HG02610 (cell line): ENCODE results near the gene HSPB2.
"Not testable (repeated sequence)": the region's sequence is repeated elsewhere in the genome, so short reads cannot be mapped to it uniquely, and the experiment has no call there.

ENCODE experiments used
- ATAC-seq: cut with Tn5 transposase; IDR thresholded peaks from one replicate; pipeline ENCODE4 v1.9.1; 2021; ENCODE audit warnings: mild to moderate bottlenecking, moderate library complexity; ENCODE audit not compliant: unreplicated experiment

Gene HSPB2

DNA sequence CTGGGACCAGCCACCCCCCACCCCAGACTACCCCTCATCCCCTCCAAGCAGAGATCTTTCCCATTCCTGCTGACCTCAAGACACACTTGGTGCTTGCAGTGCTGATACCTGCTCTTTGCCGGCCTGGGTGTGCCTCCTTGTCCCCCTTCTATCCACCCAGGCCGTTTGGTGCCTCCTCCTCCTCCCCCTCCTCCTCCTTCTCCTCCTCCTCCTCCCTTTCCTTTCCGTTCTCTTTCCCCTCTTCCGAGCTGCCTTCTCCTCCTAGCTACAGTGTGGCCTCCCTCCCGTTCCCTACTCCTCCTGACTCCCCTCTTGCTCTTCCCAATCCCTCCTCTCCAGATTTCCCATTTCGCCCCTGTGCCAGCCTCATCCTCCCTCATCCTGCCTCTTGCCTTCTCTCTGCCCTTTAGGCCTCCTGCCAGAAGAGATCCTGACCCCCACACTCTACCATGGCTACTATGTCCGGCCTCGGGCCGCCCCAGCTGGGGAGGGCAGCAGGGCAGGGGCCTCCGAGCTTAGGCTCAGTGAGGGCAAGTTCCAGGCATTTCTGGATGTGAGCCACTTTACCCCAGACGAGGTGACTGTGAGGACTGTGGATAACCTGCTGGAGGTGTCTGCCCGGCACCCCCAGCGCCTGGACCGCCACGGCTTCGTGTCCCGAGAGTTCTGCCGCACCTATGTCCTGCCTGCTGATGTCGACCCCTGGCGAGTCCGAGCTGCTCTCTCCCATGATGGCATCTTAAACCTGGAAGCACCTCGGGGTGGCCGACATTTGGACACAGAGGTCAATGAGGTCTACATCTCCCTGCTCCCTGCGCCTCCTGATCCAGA, 712 bp downstream of the HSPB2 start:
- ATAC-seq = no peak

- no peak for ATAC-seq
These were observed 1.5 kb downstream of the HSPB2 start for GRCh38 chr11:111913997-111914396.

GRCh38 chr11:111916768-111917167, 4.2 kb downstream of the HSPB2 start:
- no peak for ATAC-seq

GRCh38 chr11:111917312-111917711, 4.8 kb downstream of the HSPB2 start:
- ATAC-seq = no peak

DNA sequence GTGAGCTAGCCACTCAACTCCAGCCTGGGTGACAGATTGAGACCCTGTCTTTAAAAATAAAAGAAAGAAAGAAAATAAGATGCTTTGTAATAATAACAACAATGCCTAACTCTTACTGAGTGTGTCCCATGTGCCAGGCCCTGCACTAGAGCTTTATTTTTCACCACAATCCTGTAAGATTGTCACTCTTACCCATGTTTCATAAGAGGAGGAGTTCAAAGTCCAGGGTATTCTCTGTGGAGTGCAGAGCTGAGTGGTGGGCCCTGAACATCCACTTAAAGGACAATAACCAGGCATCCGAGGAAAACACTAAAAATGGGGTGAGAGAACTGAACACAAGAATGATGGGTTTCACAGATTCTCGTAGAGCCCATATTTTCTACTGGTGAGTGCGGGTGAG, 5.3 kb downstream of the HSPB2 start:
- ATAC-seq = no peak

- ATAC-seq = no peak
These were observed 6.1 kb downstream of the HSPB2 start, which contains the start of gene C11orf52 for GRCh38 chr11:111918390-111919256. C11orf52 (plus strand) TSS chr11:111918913; CDS start chr11:111918973, 60 bp downstream.

GRCh38 chr11:111920908-111921307, 8.4 kb downstream of the HSPB2 start:
- ATAC-seq = no peak

DNA sequence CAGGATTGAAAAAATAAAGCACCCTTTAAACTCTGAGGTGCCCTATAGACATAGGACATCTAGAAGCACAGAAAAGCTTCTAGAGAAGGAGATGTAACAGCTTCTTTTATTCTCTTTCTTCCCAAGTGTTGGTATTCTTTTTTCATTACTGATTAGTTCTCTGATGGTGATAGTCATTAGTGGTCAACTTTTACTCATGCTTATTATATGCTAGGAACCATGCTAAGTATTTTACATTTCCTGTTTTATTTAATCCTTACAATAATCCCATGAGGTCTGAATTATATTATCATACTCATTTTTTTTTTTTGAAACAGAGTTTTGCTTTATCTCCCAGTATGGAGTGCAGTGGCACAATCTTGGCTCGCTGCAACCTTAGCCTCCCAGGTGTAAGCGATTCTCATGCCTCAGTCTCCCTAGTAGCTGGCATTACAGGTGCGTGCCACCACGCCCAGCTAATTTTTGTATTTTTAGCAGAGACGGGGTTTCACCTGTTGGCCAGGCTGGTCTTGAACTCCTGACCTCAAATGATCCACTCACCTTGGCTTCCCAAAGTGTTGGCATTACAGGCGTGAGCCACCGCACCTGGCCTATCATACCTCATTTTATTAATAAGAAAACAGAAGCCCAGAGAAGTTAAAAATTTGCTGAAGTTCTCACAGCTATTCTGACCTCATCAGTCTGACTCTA, 9.2 kb downstream of the HSPB2 start:
- no peak for ATAC-seq

GRCh38 chr11:111922803-111923202, 10.3 kb downstream of the HSPB2 start:
- ATAC-seq = no peak

DNA sequence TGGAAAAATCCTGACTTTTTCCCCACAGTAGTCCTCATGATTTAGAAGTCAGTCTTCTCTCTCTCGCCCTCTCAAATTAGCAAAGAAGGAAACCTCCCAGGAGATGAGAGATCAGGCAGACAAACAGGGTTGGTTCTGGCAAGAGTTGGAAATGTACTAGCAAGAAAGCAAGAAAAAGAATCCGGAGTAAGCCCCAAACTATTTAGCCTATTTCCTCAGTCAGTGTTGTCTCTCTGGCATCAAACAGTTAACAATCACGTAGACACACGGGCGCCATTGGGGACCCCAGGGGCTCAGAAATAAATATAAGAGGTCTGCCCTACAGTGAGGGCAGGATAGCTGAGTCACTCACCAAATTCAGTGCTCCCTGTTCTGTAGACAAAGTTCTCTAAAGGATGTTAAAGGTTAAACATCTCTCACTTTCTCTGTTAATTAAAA, 10.8 kb downstream of the HSPB2 start:
- ATAC-seq = no peak

- ATAC-seq = no peak
These were observed 11.4 kb downstream of the HSPB2 start for GRCh38 chr11:111923951-111924350.

DNA sequence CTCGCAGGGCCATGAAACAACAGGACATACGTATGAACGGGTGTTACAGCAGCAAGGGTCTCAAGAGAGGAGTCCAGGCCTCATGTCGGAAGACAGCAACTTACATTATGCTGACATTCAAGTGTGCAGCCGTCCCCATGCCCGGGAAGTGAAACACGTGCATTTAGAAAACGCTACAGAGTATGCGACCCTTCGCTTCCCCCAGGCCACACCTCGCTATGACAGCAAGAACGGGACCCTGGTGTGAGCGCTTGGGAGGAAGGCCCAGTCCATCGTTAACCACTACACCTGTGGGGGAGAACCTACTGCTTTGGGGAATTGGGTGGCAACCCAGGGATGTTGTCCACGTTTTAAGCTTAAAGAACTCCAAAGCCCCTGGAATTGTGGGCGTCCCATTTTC, 13.4 kb downstream of the HSPB2 start:
- no peak for ATAC-seq

DNA sequence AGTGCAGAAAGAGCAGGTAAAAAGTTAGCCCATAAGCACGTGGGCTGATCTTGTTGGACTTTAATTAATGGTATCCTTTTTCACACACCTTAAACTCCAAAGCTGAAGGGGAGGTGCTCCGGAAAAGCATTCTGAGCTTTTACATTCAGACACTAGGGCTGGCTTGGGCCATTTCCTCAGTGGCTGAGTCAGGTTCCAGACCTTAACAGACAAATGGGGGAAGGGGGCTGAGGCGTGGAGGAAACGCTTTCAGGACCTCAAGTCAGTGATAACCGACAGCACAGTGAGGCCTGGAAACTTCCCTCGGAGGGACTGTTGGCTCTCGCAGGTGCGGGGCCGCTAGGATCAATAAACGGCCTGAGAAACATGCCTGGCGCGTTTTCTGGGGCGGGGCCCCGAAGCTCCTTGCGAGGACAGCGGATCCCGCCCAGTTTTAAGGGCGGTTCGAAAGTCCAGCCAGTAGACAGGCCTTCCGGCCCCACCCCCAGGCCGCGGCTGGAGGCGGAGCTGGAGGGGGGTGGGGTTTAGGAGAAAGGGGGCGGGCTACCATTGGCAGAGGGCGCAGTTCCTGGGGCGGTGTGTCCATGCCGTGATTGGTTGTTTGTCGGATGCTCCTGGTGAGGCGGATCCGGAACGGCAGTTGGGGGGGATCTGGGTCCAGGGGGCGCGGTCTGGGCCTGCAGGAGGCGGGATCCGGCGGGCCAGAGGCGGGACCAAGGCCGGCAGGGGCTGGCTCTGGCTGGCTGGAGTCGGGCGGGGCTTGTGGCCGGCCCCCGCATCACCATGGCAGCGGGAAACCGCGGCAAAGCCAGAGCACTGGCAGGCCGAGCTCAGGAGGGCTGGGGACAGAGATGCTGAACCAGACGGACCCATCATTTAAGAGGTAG, 14.2 kb downstream of the HSPB2 start:
- ATAC-seq = peak; percentile 93

DNA sequence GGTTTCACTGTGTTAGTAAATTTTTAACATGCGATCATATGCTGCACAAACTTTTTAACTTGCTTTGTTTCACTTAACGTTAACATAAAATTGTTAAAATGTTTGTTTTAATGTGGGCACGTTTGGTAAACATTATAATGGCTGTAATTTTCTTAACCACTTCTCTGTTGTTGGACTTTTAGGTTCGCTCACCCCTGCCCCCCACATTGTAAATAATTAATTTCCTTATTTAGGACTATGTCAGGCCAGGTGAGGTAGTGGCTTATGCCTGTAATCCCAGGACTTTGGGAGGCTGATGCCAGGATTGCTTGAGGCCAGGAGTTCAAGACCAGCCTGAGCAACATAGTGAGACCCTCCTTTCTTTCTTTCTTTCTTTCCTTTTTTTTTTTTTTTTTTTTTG, 17.9 kb downstream of the HSPB2 start:
- ATAC-seq = no peak

DNA sequence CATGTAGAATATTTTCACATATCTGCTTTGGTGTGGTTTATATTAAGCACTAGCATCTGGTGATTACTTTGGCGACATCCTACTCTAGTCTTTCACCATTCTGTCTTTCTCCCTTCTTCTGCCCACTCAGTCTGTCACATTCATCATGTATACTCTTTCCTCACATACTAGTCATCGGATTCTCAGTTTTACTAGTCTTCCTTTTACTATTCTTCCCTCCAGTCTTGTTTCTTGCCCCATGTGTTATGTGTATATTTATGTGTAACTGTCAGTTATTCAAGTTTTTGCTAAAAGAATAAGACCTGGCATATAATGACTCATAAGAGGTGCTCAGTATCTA, 20.0 kb downstream of the HSPB2 start:
- no peak for ATAC-seq

- not testable (repeated sequence) for ATAC-seq
These were observed 20.6 kb downstream of the HSPB2 start for GRCh38 chr11:111933176-111933575.

- no peak for ATAC-seq
These were observed 21.3 kb downstream of the HSPB2 start for GRCh38 chr11:111933872-111934271.

GRCh38 chr11:111934306-111934705, 21.8 kb downstream of the HSPB2 start:
- no peak for ATAC-seq

GRCh38 chr11:111935317-111936039, 22.9 kb downstream of the HSPB2 start:
- ATAC-seq = no peak
